Naive thymus-derived CD4-positive, alpha-beta T cell (primary cell): ENCODE measurements around the gene HEATR5A. TPM values are rescaled to one million over a fixed set of nuclear protein-coding genes. Genes with fewer than 3 reads are reported as not detected.

Experiments
- ATAC-seq: fragments of 150-1000 bp; cut with Tn5 transposase; 2 replicates; pipeline ENCODE4 v1.10.0; 2021; ENCODE audit warnings: mild to moderate bottlenecking, moderate library complexity
- CTCF ChIA-PET: fragments of 350-600 bp; sonication (Branson Sonifier 250); formaldehyde crosslinking; loops from one replicate; lab custom pipeline; 2021; ENCODE audit warnings: antibody characterized with exemption; lab: Charles Lee
- POLR2A ChIA-PET: fragments of 350-600 bp; sonication (Branson Sonifier 250); formaldehyde crosslinking; loops from one replicate; lab custom pipeline; 2021; ENCODE audit warnings: antibody characterized with exemption, inconsistent platforms; lab: Charles Lee
- DNase-seq, 9 donors: peaks; one replicate each; pipeline versions ENCODE4 v3.0.0 to v3.0.0-alpha.2; 2020 to 2022; ENCODE audit warnings: mixed read lengths in 1 of 9
- H3K27ac ChIP-seq: one replicate; pipeline ENCODE4 v1.7.0; 2013; ENCODE audit warnings: mild to moderate bottlenecking, low read depth, low read length, moderate library complexity
- H3K27me3 ChIP-seq, 2 donors: one replicate each; pipeline ENCODE4 v1.7.0; 2013; ENCODE audit warnings: low read length in 2 of 2, mild to moderate bottlenecking in 2 of 2, moderate library complexity in 2 of 2; ENCODE audit not compliant: control insufficient read depth in 2 of 2, insufficient read depth in 2 of 2
- H3K36me3 ChIP-seq, 3 experiments: 1 replicate in 2 of 3; 2 replicates in 1 of 3; pipeline ENCODE4 v1.7.0; 2013; ENCODE audit warnings: low read length in 3 of 3, mild to moderate bottlenecking in 3 of 3, moderate library complexity in 1 of 3; ENCODE audit not compliant: insufficient read depth in 3 of 3, control insufficient read depth in 2 of 3
- H3K4me1 ChIP-seq, 2 donors: one replicate each; pipeline ENCODE4 v1.7.0; 2013; ENCODE audit warnings: low read length in 2 of 2, mild to moderate bottlenecking in 2 of 2, moderate library complexity in 1 of 2; ENCODE audit not compliant: control insufficient read depth in 2 of 2, insufficient read depth in 2 of 2
- H3K4me3 ChIP-seq: 2 replicates; pipeline ENCODE4 v1.7.0; 2013; ENCODE audit warnings: mild to moderate bottlenecking, low read length
- H3K9me3 ChIP-seq, 3 experiments: 1 replicate in 2 of 3; 2 replicates in 1 of 3; pipeline ENCODE4 v1.7.0; 2013; ENCODE audit warnings: low read length in 3 of 3; ENCODE audit not compliant: control insufficient read depth in 2 of 3
- H3K27ac Mint-ChIP-seq, 9 donors: one replicate each; pipeline ENCODE4 v1.8.0; 2020 to 2022; ENCODE audit warnings: mixed read lengths in 9 of 9, mild to moderate bottlenecking in 8 of 9, moderate library complexity in 5 of 9, inconsistent platforms in 2 of 9
- H3K27me3 Mint-ChIP-seq, 5 donors: one replicate each; pipeline ENCODE4 v1.8.0; 2021 to 2022; ENCODE audit warnings: mixed read lengths in 5 of 5, mild to moderate bottlenecking in 1 of 5
- H3K36me3 Mint-ChIP-seq, 5 donors: one replicate each; pipeline ENCODE4 v1.8.0; 2020 to 2022; ENCODE audit warnings: mixed read lengths in 5 of 5, mild to moderate bottlenecking in 3 of 5, inconsistent platforms in 1 of 5
- H3K4me1 Mint-ChIP-seq, 7 donors: one replicate each; pipeline ENCODE4 v1.8.0; 2020 to 2022; ENCODE audit warnings: mixed read lengths in 7 of 7, mild to moderate bottlenecking in 3 of 7, inconsistent platforms in 1 of 7
- H3K4me3 Mint-ChIP-seq, 10 donors: one replicate each; pipeline ENCODE4 v1.8.0; 2020 to 2022; ENCODE audit warnings: mild to moderate bottlenecking in 10 of 10, mixed read lengths in 10 of 10, moderate library complexity in 6 of 10, inconsistent platforms in 2 of 10
- H3K9me3 Mint-ChIP-seq, 11 donors: one replicate each; pipeline ENCODE4 v1.8.0; 2020 to 2022; ENCODE audit warnings: mixed read lengths in 11 of 11, mild to moderate bottlenecking in 4 of 11, inconsistent platforms in 1 of 11, moderate library complexity in 1 of 11
- intact Hi-C, 2 donors: fragments of 100-400 bp; cut with micrococcal nuclease; formaldehyde crosslinking; loops; one replicate each; pipeline ENCODE4 v1.15.1; 2023
- polyA plus RNA-seq, 2 donors: library from polyadenylated mRNA; unstranded; fragments of 300-500 nt; fragmentation: Illumina TruSeq; gene quantifications; one replicate each; pipeline ENCODE4 v1.2.3, GENCODE V29; 2021
- total RNA-seq, 6 experiments: library from RNA in 5 of 6; stranded (reverse) in 5 of 6; gene quantifications; 1 replicate in 5 of 6; 2 replicates in 1 of 6; pipeline ENCODE4 v1.2.3 and lab custom pipeline; 2021 to 2026

Gene HEATR5A
- total and polyA plus RNA-seq, 7 experiments from 2014 or later = 5.6 to 14.4 (median 12.7) TPM

- Mint-ChIP-seq H3K4me3 (peak overlapping the region; percentile 94 to 99 (median 98)), H3K36me3 (peaks cover 0 to 4% (median 0%) of the 10 kb centered on the region in 5 donors), H3K27ac (peak overlapping the region; percentile 82 to 97 (median 92)), H3K4me1 (peaks cover 24 to 37% (median 29%) of the 10 kb centered on the region in 7 donors), H3K9me3 (no peaks in the 10 kb centered on the region), H3K27me3 (peaks cover 0 to 7% (median 0%) of the 10 kb centered on the region in 5 donors)
- ChIA-PET CTCF (interaction anchor here (0.6 to 1.4 kb wide), 5 partner anchors 18 to 440 kb away, joined by 3 to 5 read pairs (median 4); partner anchors contain the start of gene DTD2), POLR2A (interaction anchor here (0.8 to 2.8 kb wide), 10 partner anchors 11 to 783 kb away, joined by 3 to 20 read pairs (median 4); partner anchors contain the start of genes ARHGAP5, DTD2, HECTD1 and RNU6-8)
- intact Hi-C loops = loop anchor here (1.0 to 10.0 kb wide), 13 partner anchors 37 to 865 kb away; partner anchors contain the start of genes DTD2 (in 2 of the 2), G2E3 (in 2 of the 2), NUBPL (in 2 of the 2) and SCFD1 (in 2 of the 2)
- no peaks in the 10 kb centered on the region for H3K27me3 ChIP-seq
- no peaks in the 10 kb centered on the region for H3K9me3 ChIP-seq
- H3K36me3 ChIP-seq = peaks cover 0 to 6% (median 0%) of the 10 kb centered on the region in 3 experiments
- H3K27ac ChIP-seq = peak overlapping the region; percentile 83
- H3K4me3 ChIP-seq = peak overlapping the region; percentile 99
- peak in 4 of 9 donors; percentile 3 to 44 (median 12) for DNase-seq
- peaks cover 6 to 8% of the 10 kb centered on the region in 2 donors for H3K4me1 ChIP-seq
- peak; percentile 13 for ATAC-seq
Measured at GRCh38 chr14:31419967-31420318, 407 bp downstream of the HEATR5A start.

GRCh38 chr14:31419179-31419966 is 977 bp downstream of the HEATR5A start:
- Mint-ChIP-seq H3K27me3 (peaks cover 0 to 7% (median 0%) of the 10 kb centered on the region in 5 donors), H3K4me3 (peak overlapping the region; percentile 94 to 99 (median 98)), H3K9me3 (no peaks in the 10 kb centered on the region), H3K27ac (peak overlapping the region in 4 of 9 donors; percentile 13 to 93 (median 57)), H3K36me3 (peaks cover 0 to 4% (median 0%) of the 10 kb centered on the region in 5 donors), H3K4me1 (peaks cover 24 to 37% (median 31%) of the 10 kb centered on the region in 7 donors)
- H3K4me1 ChIP-seq = peaks cover 6 to 8% of the 10 kb centered on the region in 2 donors
- H3K36me3 ChIP-seq = peaks cover 0 to 6% (median 0%) of the 10 kb centered on the region in 3 experiments
- ChIA-PET POLR2A (interaction anchor here (0.7 to 2.8 kb wide), 4 partner anchors 210 to 783 kb away, joined by 4 to 20 read pairs (median 8); partner anchors contain the start of genes ARHGAP5, HECTD1 and RNU6-8), CTCF (interaction anchor here (0.6 to 1.4 kb wide), 3 partner anchors 35 to 439 kb away, joined by 3 to 5 read pairs (median 4); partner anchors contain the start of gene DTD2)
- ATAC-seq = no peak
- DNase-seq = peak in 2 of 9 donors; percentile 1 to 3
- H3K27me3 ChIP-seq = no peaks in the 10 kb centered on the region
- intact Hi-C loops = loop anchor here in 1 of 2 donors (5.0 kb wide), 1 partner anchor 42 kb away; no protein-coding TSS in a partner anchor
- peak overlapping the region; percentile 99 for H3K4me3 ChIP-seq
- no peaks in the 10 kb centered on the region for H3K9me3 ChIP-seq
- peak overlapping the region; percentile 83 for H3K27ac ChIP-seq

- peaks cover 29 to 43% (median 35%) of the 10 kb centered on the region in 7 donors for H3K4me1 Mint-ChIP-seq
Measured at GRCh38 chr14:31418440-31418839, 1.9 kb downstream of the HEATR5A start.

GRCh38 chr14:31414190-31414833 is 6.0 kb downstream of the HEATR5A start:
- H3K36me3 Mint-ChIP-seq = peaks cover 0 to 8% (median 5%) of the 10 kb centered on the region in 5 donors
- DNase-seq = no peak
- peaks cover 17 to 30% (median 25%) of the 10 kb centered on the region in 7 donors for H3K4me1 Mint-ChIP-seq
- H3K9me3 Mint-ChIP-seq = no peaks in the 10 kb centered on the region
- no peak overlapping the region for H3K27ac Mint-ChIP-seq
- no peak overlapping the region for H3K4me3 ChIP-seq
- H3K4me3 Mint-ChIP-seq = no peak overlapping the region
- ChIA-PET POLR2A (no interaction called here), CTCF (no interaction called here)
- no peaks in the 10 kb centered on the region for H3K27me3 ChIP-seq
- no peak overlapping the region for H3K27ac ChIP-seq
- peaks cover 0 to 4% (median 0%) of the 10 kb centered on the region in 5 donors for H3K27me3 Mint-ChIP-seq
- ATAC-seq = no peak
- H3K9me3 ChIP-seq = no peaks in the 10 kb centered on the region
- intact Hi-C loops = no loop called here
- H3K36me3 ChIP-seq = no peaks in the 10 kb centered on the region
- H3K4me1 ChIP-seq = peaks cover 3% of the 10 kb centered on the region in 2 donors

More at GRCh38 chr14:31418440-31418839, 1.9 kb downstream of the HEATR5A start:
- Mint-ChIP-seq H3K9me3 (no peaks in the 10 kb centered on the region), H3K36me3 (no peaks in the 10 kb centered on the region), H3K4me3 (peak overlapping the region in 3 of 10 donors; percentile 16 to 29 (median 29)), H3K27me3 (peaks cover 0 to 7% (median 0%) of the 10 kb centered on the region in 5 donors), H3K27ac (no peak overlapping the region)
- no peaks in the 10 kb centered on the region for H3K9me3 ChIP-seq
- no peaks in the 10 kb centered on the region for H3K27me3 ChIP-seq
- H3K4me1 ChIP-seq = peaks cover 6 to 8% of the 10 kb centered on the region in 2 donors
- ChIA-PET POLR2A (no interaction called here), CTCF (interaction anchor here (0.7 kb wide), 1 partner anchor 9 kb away, joined by 3 read pairs; no protein-coding TSS in a partner anchor)
- ATAC-seq (no peak), DNase-seq (no peak)
- H3K4me3 ChIP-seq = no peak overlapping the region
- H3K36me3 ChIP-seq = peaks cover 0 to 6% (median 0%) of the 10 kb centered on the region in 3 experiments
- intact Hi-C loops = loop anchor here in 1 of 2 donors (5.0 kb wide), 1 partner anchor 41 kb away; no protein-coding TSS in a partner anchor
- no peak overlapping the region for H3K27ac ChIP-seq

- H3K36me3 Mint-ChIP-seq = peaks cover 0 to 8% (median 6%) of the 10 kb centered on the region in 5 donors
- DNase-seq = no peak
- no peaks in the 10 kb centered on the region for H3K27me3 Mint-ChIP-seq
- H3K9me3 Mint-ChIP-seq = no peaks in the 10 kb centered on the region
- POLR2A ChIA-PET = no interaction called here
- no peak overlapping the region for H3K4me3 Mint-ChIP-seq
- intact Hi-C loops = no loop called here
- Histone ChIP-seq H3K36me3 (no peaks in the 10 kb centered on the region), H3K4me1 (no peaks in the 10 kb centered on the region), H3K27ac (no peak overlapping the region), H3K9me3 (no peaks in the 10 kb centered on the region), H3K4me3 (no peak overlapping the region), H3K27me3 (no peaks in the 10 kb centered on the region)
- H3K27ac Mint-ChIP-seq = no peak overlapping the region
- CTCF ChIA-PET = no interaction called here
- no peak for ATAC-seq
- H3K4me1 Mint-ChIP-seq = peaks cover 6 to 19% (median 12%) of the 10 kb centered on the region in 7 donors
Measured at GRCh38 chr14:31411218-31411727, 9.1 kb downstream of the HEATR5A start.
